ENCODE results near the gene PABPN1. TPM values are rescaled to one million over a fixed set of nuclear protein-coding genes. Genes with fewer than 3 reads are reported as not detected.
A peak's percentile ranks its signal among the peaks of the same experiment; 100 is the strongest.

The PABPN1 gene
- total RNA-seq, 2 donors from 2014 or later = 26.0 to 36.1 TPM

GRCh38 chr14:23346693-23347405 lies 25.6 kb downstream of the PABPN1 start:
- peak overlapping the region in 1 of 2 donors; percentile 64 for H3K27ac ChIP-seq
- TF ChIP-seq CTCF (IDR thresholded peaks at IDR 0.05) = no peak

GRCh38 chr14:23347406-23348296 lies 26.4 kb downstream of the PABPN1 start:
- Histone ChIP-seq H3K4me3 (no peak overlapping the region), H3K9me3 (no peaks in the 10 kb centered on the region)
- no peak for DNase-seq (ENCODE audit: low spot score)

More at GRCh38 chr14:23346693-23347405, 25.6 kb downstream of the PABPN1 start:
- peaks cover 0 to 12% of the 10 kb centered on the region in 2 donors for H3K4me1 ChIP-seq
- no peaks in the 10 kb centered on the region for H3K36me3 ChIP-seq
- no peak for DNase-seq (ENCODE audit: low spot score)
- no peaks in the 10 kb centered on the region for H3K27me3 ChIP-seq
- H3K9me3 ChIP-seq = no peaks in the 10 kb centered on the region
- no peak overlapping the region for H3K4me3 ChIP-seq

GRCh38 chr14:23348297-23348655 lies 27.0 kb downstream of the PABPN1 start:
- Histone ChIP-seq H3K9me3 (no peaks in the 10 kb centered on the region), H3K4me3 (no peak overlapping the region), H3K27me3 (no peaks in the 10 kb centered on the region), H3K36me3 (no peaks in the 10 kb centered on the region), H3K27ac (no peak overlapping the region), H3K4me1 (peaks cover 0 to 27% of the 10 kb centered on the region in 2 donors)
- DNase-seq (ENCODE audit: low spot score) = no peak
- no peak for TF ChIP-seq CTCF (IDR thresholded peaks at IDR 0.05)

More at GRCh38 chr14:23347406-23348296, 26.4 kb downstream of the PABPN1 start:
- H3K27ac ChIP-seq = peak overlapping the region in 1 of 2 donors; percentile 64
- no peaks in the 10 kb centered on the region for H3K36me3 ChIP-seq
- H3K4me1 ChIP-seq = peaks cover 0 to 20% of the 10 kb centered on the region in 2 donors
- H3K27me3 ChIP-seq = no peaks in the 10 kb centered on the region
- no peak for TF ChIP-seq CTCF (IDR thresholded peaks at IDR 0.05)

- no peaks in the 10 kb centered on the region for H3K36me3 ChIP-seq
- H3K9me3 ChIP-seq = no peaks in the 10 kb centered on the region
- no peak for DNase-seq (ENCODE audit: low spot score)
- no peak for TF ChIP-seq CTCF (IDR thresholded peaks at IDR 0.05)
- no peak overlapping the region for H3K4me3 ChIP-seq
- peaks cover 0 to 28% of the 10 kb centered on the region in 2 donors for H3K4me1 ChIP-seq
- H3K27ac ChIP-seq = no peak overlapping the region
- no peaks in the 10 kb centered on the region for H3K27me3 ChIP-seq
These were observed 28.0 kb downstream of the PABPN1 start for GRCh38 chr14:23349156-23349845.

GRCh38 chr14:23351681-23352505 lies 30.6 kb downstream of the PABPN1 start:
- Histone ChIP-seq H3K9me3 (no peaks in the 10 kb centered on the region), H3K4me1 (peaks cover 0 to 20% of the 10 kb centered on the region in 2 donors), H3K36me3 (no peaks in the 10 kb centered on the region), H3K27ac (peak overlapping the region; percentile 56 to 71), H3K4me3 (peak overlapping the region; percentile 55 to 61), H3K27me3 (no peaks in the 10 kb centered on the region)
- TF ChIP-seq CTCF (IDR thresholded peaks at IDR 0.05) = no peak
- no peak for DNase-seq (ENCODE audit: low spot score)

All from right atrium auricular region (tissue), 2 donors.